Endothelial cell of umbilical vein (primary cell): Measurements from ENCODE around the gene MORC3. TPM values are rescaled to one million over a fixed set of nuclear protein-coding genes. Genes with fewer than 3 reads are reported as not detected.

Source experiments
- BruUV-seq: library from RNA; stranded (reverse); fragments of 400-500 nt; replicated peaks from 2 replicates; lab custom pipeline; 2021; lab: Mats Ljungman, UMichigan
- CTCF ChIA-PET: fragments of 300-600, 350-600 bp; sonication (Branson Sonifier 250); formaldehyde crosslinking; loops from one replicate; lab custom pipeline; 2021; ENCODE audit warnings: antibody characterized with exemption, inconsistent platforms; lab: Charles Lee
- POLR2A ChIA-PET: fragments of 300-600, 350-600 bp; sonication (Branson Sonifier 250); formaldehyde crosslinking; loops from one replicate; lab custom pipeline; 2021; ENCODE audit warnings: antibody characterized with exemption, inconsistent platforms; lab: Charles Lee
- DNase-seq: peaks from one replicate; pipeline ENCODE4 v3.0.0-alpha.2; 2011; ENCODE audit warnings: low read depth, low spot score
- FAIRE-seq: peaks from 2 replicates; lab custom pipeline; 2011; peaks lifted over from hg19 to GRCh38; lab: Jason Lieb, UNC
- H2AFZ ChIP-seq: 2 replicates; pipeline ENCODE4 v1.6.0; 2012; ENCODE audit warnings: low read depth, low read length, control low read depth, inconsistent platforms
- H3K27ac ChIP-seq: 2 replicates; pipeline ENCODE4 v1.5.1; 2011; ENCODE audit warnings: low read depth, mild to moderate bottlenecking, control low read depth, low read length, moderate library complexity; ENCODE audit not compliant: insufficient read depth
- H3K27me3 ChIP-seq, 2 experiments: 2 replicates each; pipeline versions ENCODE4 v1.6.0 to v1.6.1; 2011; ENCODE audit warnings: low read length in 2 of 2, mixed read lengths in 1 of 2; ENCODE audit not compliant: control insufficient read depth in 2 of 2, insufficient read depth in 2 of 2
- H3K36me3 ChIP-seq, 2 experiments: 2 replicates in 1 of 2; 3 replicates in 1 of 2; pipeline ENCODE4 v1.5.1; 2011; ENCODE audit warnings: low read length in 2 of 2, mild to moderate bottlenecking in 1 of 2, moderate library complexity in 1 of 2; ENCODE audit not compliant: control insufficient read depth in 2 of 2, insufficient read depth in 2 of 2; ENCODE audit errors: extremely low read depth in 1 of 2
- H3K4me1 ChIP-seq: 3 replicates; pipeline ENCODE4 v1.5.1; 2011; ENCODE audit warnings: mild to moderate bottlenecking, low read length; ENCODE audit not compliant: control insufficient read depth, insufficient read depth; ENCODE audit errors: extremely low read depth
- H3K4me2 ChIP-seq: 2 replicates; pipeline ENCODE4 v1.6.1; 2011; ENCODE audit warnings: low read length, control low read depth, mixed read lengths; ENCODE audit not compliant: insufficient read depth
- H3K4me3 ChIP-seq, 3 experiments: fragments of 200-600 bp in 1 of 3; sonication (generic), shearing (Covaris generic) in 1 of 3; replicated peaks in 1 of 3; 2 replicates each; pipeline ENCODE4 v1.5.1; 2011 to 2016; ENCODE audit warnings: control low read depth in 3 of 3, low read length in 3 of 3, mild to moderate bottlenecking in 2 of 3, inconsistent platforms in 1 of 3, low read depth in 1 of 3, moderate library complexity in 1 of 3; ENCODE audit not compliant: insufficient read depth in 1 of 3
- H3K79me2 ChIP-seq: 2 replicates; pipeline ENCODE4 v1.6.0; 2012; ENCODE audit warnings: low read length, inconsistent platforms; ENCODE audit not compliant: control insufficient read depth, insufficient read depth
- H3K9ac ChIP-seq: replicated peaks from 2 replicates; pipeline ENCODE3; 2011; ENCODE audit warnings: low read length, control low read depth; ENCODE audit not compliant: insufficient read depth; ENCODE audit errors: extremely low read depth
- H3K9me1 ChIP-seq: replicated peaks from 3 replicates; pipeline ENCODE4 v1.6.0; 2011; ENCODE audit warnings: mild to moderate bottlenecking, low read length; ENCODE audit not compliant: control insufficient read depth, insufficient read depth; ENCODE audit errors: extremely low read depth
- H3K9me3 ChIP-seq: replicated peaks from 2 replicates; pipeline ENCODE4 v1.5.1; 2012; ENCODE audit warnings: low read length, inconsistent platforms; ENCODE audit not compliant: control insufficient read depth, insufficient read depth
- H4K20me1 ChIP-seq: replicated peaks from 2 replicates; pipeline ENCODE3; 2011; ENCODE audit warnings: mild to moderate bottlenecking, low read length; ENCODE audit not compliant: control insufficient read depth, insufficient read depth; ENCODE audit errors: extremely low read depth
- EZH2 ChIP-seq: IDR thresholded peaks from 2 replicates; pipeline ENCODE4 v1.6.1; 2012; ENCODE audit warnings: borderline replicate concordance, low read depth, mild to moderate bottlenecking, moderate library complexity, low read length, inconsistent platforms; ENCODE audit not compliant: severe bottlenecking
- FOS ChIP-seq: IDR thresholded peaks from 2 replicates; pipeline ENCODE4 v1.6.1; 2011; ENCODE audit warnings: mild to moderate bottlenecking, low read length, moderate library complexity, borderline replicate concordance; ENCODE audit not compliant: insufficient read depth
- GATA2 ChIP-seq: IDR thresholded peaks from 2 replicates; pipeline ENCODE4 v1.7.0; 2011; ENCODE audit warnings: low read depth, mild to moderate bottlenecking, moderate library complexity, mixed read lengths, low read length; ENCODE audit not compliant: insufficient read length, insufficient read depth
- dilution Hi-C: fragments of 300-500 bp; cut with MboI; formaldehyde crosslinking; loops from one replicate; pipeline ENCODE4 v1.15.0; 2019; ENCODE audit warnings: low sequenced_read_pairs; ENCODE audit not compliant: extremely low pct_ligation_motif_present
- intact Hi-C: fragments of 100-400 bp; cut with micrococcal nuclease; formaldehyde crosslinking; loops from one replicate; pipeline ENCODE4 v1.10.0; 2022
- polyA plus RNA-seq, 4 experiments: library from polyadenylated mRNA; depleted of rRNA in 3 of 4; stranded (reverse) in 3 of 4; unstranded in 1 of 4; fragments of >200 nt; gene quantifications; 2 replicates each; pipeline versions ENCODE4 v1.2.1 to v1.2.3, GENCODE V29; 2011 to 2012; ENCODE audit warnings: missing spikeins in 1 of 4
- total RNA-seq: library from RNA; stranded (reverse); gene quantifications from 2 replicates; pipeline ENCODE4 v1.2.3, GENCODE V29; 2021
- TF ChIP-seq, protein P1 (sequence below), 2 donors: IDR thresholded peaks; 1 replicate in 1 of 2; 2 replicates in 1 of 2; pipeline ENCODE4 v1.5.1; 2011; ENCODE audit warnings: low read length in 2 of 2, mild to moderate bottlenecking in 2 of 2, moderate library complexity in 2 of 2, control low read depth in 1 of 2, inconsistent platforms in 1 of 2, low read depth in 1 of 2; ENCODE audit not compliant: insufficient read depth in 1 of 2; ENCODE audit errors: extremely low read depth in 1 of 2

Gene MORC3
- total and polyA plus RNA-seq, 2 donors (not counting 3 experiments of a cell fraction or from before 2014, with no cell fraction given): 7.3 to 25.3 TPM

GRCh38 chr21:36325373-36326010, 5.5 kb downstream of the MORC3 start:
- intact Hi-C loops: no loop called here
- dilution Hi-C loops: no loop called here
- H3K9me1 ChIP-seq: no peaks in the 10 kb centered on the region
- H4K20me1 ChIP-seq: no peaks in the 10 kb centered on the region
- no peak for DNase-seq
- H3K9me3 ChIP-seq: no peaks in the 10 kb centered on the region
- peaks cover 99% of the 10 kb centered on the region for H3K79me2 ChIP-seq
- no peaks in the 10 kb centered on the region for H3K27me3 ChIP-seq
- ChIA-PET CTCF (interaction anchor here (1.0 kb wide), 2 partner anchors 11 to 66 kb away, joined by 3 read pairs; no protein-coding TSS in a partner anchor), POLR2A (no interaction called here)
- FAIRE-seq: no peak
- no peak overlapping the region for H2AFZ ChIP-seq
- no TSS peak for BruUV-seq
- H3K27ac ChIP-seq: no peak overlapping the region
- no peak overlapping the region for H3K9ac ChIP-seq
- peaks cover 39% of the 10 kb centered on the region for H3K4me1 ChIP-seq
- no peak overlapping the region for H3K4me3 ChIP-seq
- H3K36me3 ChIP-seq: no peaks in the 10 kb centered on the region
- no peak overlapping the region for H3K4me2 ChIP-seq
- TF ChIP-seq, protein P1, sequence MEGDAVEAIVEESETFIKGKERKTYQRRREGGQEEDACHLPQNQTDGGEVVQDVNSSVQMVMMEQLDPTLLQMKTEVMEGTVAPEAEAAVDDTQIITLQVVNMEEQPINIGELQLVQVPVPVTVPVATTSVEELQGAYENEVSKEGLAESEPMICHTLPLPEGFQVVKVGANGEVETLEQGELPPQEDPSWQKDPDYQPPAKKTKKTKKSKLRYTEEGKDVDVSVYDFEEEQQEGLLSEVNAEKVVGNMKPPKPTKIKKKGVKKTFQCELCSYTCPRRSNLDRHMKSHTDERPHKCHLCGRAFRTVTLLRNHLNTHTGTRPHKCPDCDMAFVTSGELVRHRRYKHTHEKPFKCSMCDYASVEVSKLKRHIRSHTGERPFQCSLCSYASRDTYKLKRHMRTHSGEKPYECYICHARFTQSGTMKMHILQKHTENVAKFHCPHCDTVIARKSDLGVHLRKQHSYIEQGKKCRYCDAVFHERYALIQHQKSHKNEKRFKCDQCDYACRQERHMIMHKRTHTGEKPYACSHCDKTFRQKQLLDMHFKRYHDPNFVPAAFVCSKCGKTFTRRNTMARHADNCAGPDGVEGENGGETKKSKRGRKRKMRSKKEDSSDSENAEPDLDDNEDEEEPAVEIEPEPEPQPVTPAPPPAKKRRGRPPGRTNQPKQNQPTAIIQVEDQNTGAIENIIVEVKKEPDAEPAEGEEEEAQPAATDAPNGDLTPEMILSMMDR (IDR thresholded peaks at IDR 0.05; ENCODE audit: extremely low read depth in 1 of 2, insufficient read depth in 1 of 2, low read depth in 1 of 2, low read length in 2 of 2): no peak
- TF ChIP-seq FOS: peak; percentile 35
- TF ChIP-seq EZH2: no peak
- peak; percentile 25 for TF ChIP-seq GATA2
